Osteocyte (in vitro differentiated cells): ENCODE results near the gene PML. TPM values are rescaled to one million over a fixed set of nuclear protein-coding genes. Genes with fewer than 3 reads are reported as not detected.

ENCODE experiments used
- DNase-seq: peaks from one replicate; pipeline ENCODE4 v3.0.0; 2021; ENCODE audit warnings: mixed read lengths; ENCODE audit not compliant: unreplicated experiment; ENCODE audit errors: extremely low spot score
- H3K27ac Mint-ChIP-seq: one replicate; pipeline ENCODE4 v1.8.0; 2021; ENCODE audit warnings: mild to moderate bottlenecking, mixed read lengths; ENCODE audit not compliant: unreplicated experiment
- H3K27me3 Mint-ChIP-seq: one replicate; pipeline ENCODE4 v1.8.0; 2021; ENCODE audit warnings: mixed read lengths; ENCODE audit not compliant: unreplicated experiment
- H3K36me3 Mint-ChIP-seq: one replicate; pipeline ENCODE4 v1.8.0; 2021; ENCODE audit warnings: mixed read lengths; ENCODE audit not compliant: unreplicated experiment
- H3K4me1 Mint-ChIP-seq: one replicate; pipeline ENCODE4 v1.8.0; 2021; ENCODE audit warnings: mixed read lengths; ENCODE audit not compliant: unreplicated experiment
- H3K4me3 Mint-ChIP-seq: one replicate; pipeline ENCODE4 v1.8.0; 2021; ENCODE audit warnings: mild to moderate bottlenecking, moderate library complexity, mixed read lengths; ENCODE audit not compliant: unreplicated experiment
- H3K9me3 Mint-ChIP-seq: one replicate; pipeline ENCODE4 v1.8.0; 2021; ENCODE audit warnings: mixed read lengths; ENCODE audit not compliant: unreplicated experiment
- CTCF ChIP-seq: fragments of 200-600 bp; sonication (generic); IDR thresholded peaks from 2 replicates; pipeline ENCODE4 v1.5.0; 2021; ENCODE audit warnings: antibody characterized with exemption, mild to moderate bottlenecking, moderate library complexity
- total RNA-seq: library from RNA; stranded (reverse); gene quantifications from 2 replicates; pipeline ENCODE4 v1.2.1, GENCODE V29; 2021

Gene PML
- total RNA-seq, 1 donor from 2014 or later: 63.1 TPM

GRCh38 chr15:73993211-73993994, 1.1 kb upstream of the PML start:
- no peak for DNase-seq
- Mint-ChIP-seq H3K36me3 (peaks cover 3% of the 10 kb centered on the region), H3K27me3 (no peaks in the 10 kb centered on the region), H3K9me3 (no peaks in the 10 kb centered on the region), H3K27ac (peak overlapping the region; percentile 93), H3K4me1 (peaks cover 68% of the 10 kb centered on the region), H3K4me3 (peak overlapping the region; percentile 95)
- TF ChIP-seq CTCF: no peak

DNA sequence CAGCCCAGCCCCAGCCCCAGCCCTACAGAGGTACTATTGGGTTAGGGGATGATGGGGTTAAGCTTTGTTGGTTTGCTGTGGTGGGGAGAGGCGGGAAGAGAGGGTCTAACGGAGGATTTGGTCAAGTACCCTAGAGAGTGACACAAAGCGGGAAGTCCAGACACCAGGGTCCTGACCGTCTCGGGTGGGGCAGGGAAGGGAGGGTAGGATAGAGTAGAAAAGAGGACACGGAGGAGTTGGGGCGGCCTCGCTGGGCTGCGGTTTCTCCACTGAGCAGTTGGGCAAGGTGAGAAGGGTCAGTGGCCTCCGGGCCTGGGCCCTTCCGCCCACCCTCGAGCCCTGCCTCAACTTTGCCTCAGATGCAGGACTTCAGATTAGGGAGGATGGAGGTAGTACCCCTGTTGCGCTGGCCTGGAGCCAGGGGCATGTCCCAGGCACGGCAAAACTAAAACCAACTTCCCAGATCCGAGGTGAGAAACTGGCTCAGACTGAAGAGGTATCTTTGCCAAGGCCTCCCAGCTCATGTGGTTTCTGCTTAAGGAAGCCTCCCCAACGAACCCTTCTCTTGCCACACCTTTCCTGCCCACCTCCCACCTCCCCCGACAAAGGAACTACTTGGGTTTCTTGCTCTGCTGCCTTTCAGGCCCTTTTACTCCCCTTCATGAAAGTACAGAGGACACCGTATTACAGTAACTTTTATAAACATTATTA, 551 bp downstream of the PML start:
- peak; percentile 73 for DNase-seq
- H3K27me3 Mint-ChIP-seq: no peaks in the 10 kb centered on the region
- H3K36me3 Mint-ChIP-seq: peaks cover 12% of the 10 kb centered on the region
- peak overlapping the region; percentile 93 for H3K27ac Mint-ChIP-seq
- peak overlapping the region; percentile 95 for H3K4me3 Mint-ChIP-seq
- no peaks in the 10 kb centered on the region for H3K9me3 Mint-ChIP-seq
- H3K4me1 Mint-ChIP-seq: peaks cover 62% of the 10 kb centered on the region
- no peak for TF ChIP-seq CTCF

GRCh38 chr15:73996267-73996666, 1.8 kb downstream of the PML start:
- peak overlapping the region; percentile 95 for H3K4me3 Mint-ChIP-seq
- no peaks in the 10 kb centered on the region for H3K9me3 Mint-ChIP-seq
- H3K27ac Mint-ChIP-seq: peak overlapping the region; percentile 93
- TF ChIP-seq CTCF: no peak
- no peak for DNase-seq
- H3K4me1 Mint-ChIP-seq: peaks cover 58% of the 10 kb centered on the region
- no peaks in the 10 kb centered on the region for H3K27me3 Mint-ChIP-seq
- H3K36me3 Mint-ChIP-seq: peaks cover 18% of the 10 kb centered on the region

DNA sequence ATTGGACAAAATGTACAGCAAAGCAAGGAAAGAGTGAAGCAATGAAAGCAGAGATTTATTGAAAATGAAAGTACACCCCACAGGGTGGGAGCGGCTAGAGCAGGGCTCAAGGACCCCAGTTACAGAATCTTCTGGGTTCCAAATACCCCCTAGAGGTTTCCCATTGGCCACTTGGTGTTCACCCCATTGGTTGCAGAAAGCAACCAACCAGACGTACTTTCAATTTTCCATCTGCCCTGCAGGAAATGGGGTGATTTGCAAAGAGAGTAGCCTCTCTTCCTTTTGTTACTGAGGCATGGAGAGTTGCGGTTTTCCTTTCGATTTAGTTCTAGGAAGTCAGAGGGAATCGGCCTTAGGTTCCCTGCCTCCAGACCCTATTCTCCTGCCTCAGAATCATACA, 2.4 kb downstream of the PML start:
- TF ChIP-seq CTCF: no peak
- Mint-ChIP-seq H3K27me3 (no peaks in the 10 kb centered on the region), H3K4me3 (peak overlapping the region; percentile 95), H3K27ac (peak overlapping the region; percentile 80), H3K36me3 (peaks cover 18% of the 10 kb centered on the region), H3K4me1 (peaks cover 56% of the 10 kb centered on the region), H3K9me3 (no peaks in the 10 kb centered on the region)
- DNase-seq: no peak

DNA sequence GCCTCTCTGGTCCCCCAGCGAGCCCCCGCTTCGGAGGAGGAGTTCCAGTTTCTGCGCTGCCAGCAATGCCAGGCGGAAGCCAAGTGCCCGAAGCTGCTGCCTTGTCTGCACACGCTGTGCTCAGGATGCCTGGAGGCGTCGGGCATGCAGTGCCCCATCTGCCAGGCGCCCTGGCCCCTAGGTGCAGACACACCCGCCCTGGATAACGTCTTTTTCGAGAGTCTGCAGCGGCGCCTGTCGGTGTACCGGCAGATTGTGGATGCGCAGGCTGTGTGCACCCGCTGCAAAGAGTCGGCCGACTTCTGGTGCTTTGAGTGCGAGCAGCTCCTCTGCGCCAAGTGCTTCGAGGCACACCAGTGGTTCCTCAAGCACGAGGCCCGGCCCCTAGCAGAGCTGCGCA, 3.5 kb downstream of the PML start:
- H3K4me1 Mint-ChIP-seq: peaks cover 50% of the 10 kb centered on the region

More for the DNA sequence above, 3.5 kb downstream of the PML start:
- no peak for DNase-seq
- Mint-ChIP-seq H3K9me3 (no peaks in the 10 kb centered on the region), H3K36me3 (peaks cover 20% of the 10 kb centered on the region), H3K27me3 (no peaks in the 10 kb centered on the region), H3K4me3 (no peak overlapping the region), H3K27ac (no peak overlapping the region)
- TF ChIP-seq CTCF: no peak
